HG03066 (cell line): Measurements from ENCODE around the gene BLMH.

Source experiments
- ATAC-seq: cut with Tn5 transposase; IDR thresholded peaks from one replicate; pipeline ENCODE4 v1.9.1; 2021; ENCODE audit warnings: low read depth; ENCODE audit not compliant: unreplicated experiment

The BLMH gene

DNA sequence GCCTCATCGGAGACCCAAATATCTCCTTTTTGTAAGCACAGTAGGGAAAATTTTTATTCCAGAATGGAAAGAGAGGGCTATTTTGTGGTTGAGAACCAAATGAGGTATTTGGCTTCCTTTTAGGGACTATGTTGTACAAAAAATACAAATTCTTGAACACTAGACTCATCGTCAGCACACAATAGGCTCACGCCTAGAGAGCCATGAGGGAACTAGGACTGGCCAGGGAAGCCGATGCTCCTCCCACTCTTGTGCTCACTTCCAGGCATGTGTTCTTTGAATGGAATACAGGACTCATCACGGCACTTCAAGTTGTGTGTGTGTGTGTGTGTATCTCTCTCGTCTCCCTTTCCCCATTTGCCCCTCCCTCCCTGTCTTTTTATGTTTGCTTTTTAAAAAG, 17.8 kb upstream of the BLMH start:
- ATAC-seq: no peak

GRCh38 chr17:30308406-30308805, 16.7 kb upstream of the BLMH start:
- ATAC-seq: no peak

GRCh38 chr17:30304778-30305177, 13.0 kb upstream of the BLMH start:
- ATAC-seq: no peak

DNA sequence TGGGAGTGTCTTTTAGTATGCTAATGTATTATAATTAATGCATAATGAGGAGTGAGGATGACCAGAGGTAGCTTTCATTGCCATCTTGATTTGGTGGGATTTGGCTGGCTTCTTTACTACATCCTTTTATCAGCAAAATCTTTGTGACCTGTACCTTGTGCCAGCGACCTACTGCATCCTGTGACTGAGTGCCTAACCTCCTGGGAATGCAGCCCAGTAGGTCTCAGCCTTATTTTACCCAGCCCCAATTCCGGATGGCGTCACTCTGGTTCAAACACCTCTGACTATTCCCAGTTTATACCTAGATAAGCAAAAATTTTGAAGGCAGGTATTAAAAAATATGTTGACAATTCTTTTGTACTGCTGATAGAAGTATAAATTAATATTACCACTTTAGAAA, 10.5 kb upstream of the BLMH start:
- no peak for ATAC-seq

DNA sequence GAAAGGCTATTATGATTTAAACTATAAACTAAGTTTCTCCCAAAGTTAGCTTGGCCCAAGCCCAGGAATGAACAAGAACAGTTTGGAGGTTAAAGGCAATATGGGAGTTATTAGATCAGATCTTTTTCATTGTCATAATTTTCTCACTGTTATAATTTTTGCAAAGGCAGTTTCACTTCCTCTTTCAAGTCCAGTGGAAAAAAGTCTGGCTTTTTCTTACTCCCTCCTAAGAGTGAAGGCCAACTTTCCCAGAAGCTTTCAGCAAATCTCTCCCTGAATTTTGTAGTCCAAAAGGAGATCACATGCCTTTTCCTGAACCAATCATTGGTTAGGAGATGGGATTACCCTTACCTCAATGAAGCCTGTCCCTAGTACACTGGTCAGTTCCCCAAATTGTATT, 9.1 kb upstream of the BLMH start:
- ATAC-seq: no peak

DNA sequence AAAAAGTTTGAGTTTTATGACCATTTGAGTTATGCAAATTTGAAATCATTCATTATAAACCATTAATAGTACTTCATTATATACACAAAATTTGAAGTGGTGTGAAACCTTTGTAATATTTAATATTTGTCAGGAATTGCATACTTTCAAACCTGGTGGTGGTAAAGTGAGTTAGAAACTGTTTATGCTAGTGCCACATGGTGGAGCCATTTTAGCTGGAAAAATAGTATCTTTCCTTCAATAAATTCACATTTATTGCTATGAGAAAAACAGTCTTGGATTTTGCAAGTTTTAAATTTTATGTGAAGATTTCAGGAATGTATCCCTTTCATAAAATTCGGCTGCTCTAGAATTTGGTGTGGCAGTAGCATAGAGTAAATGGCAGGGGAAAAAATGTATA, 7.3 kb upstream of the BLMH start:
- no peak for ATAC-seq

- ATAC-seq: no peak
These were observed 6.0 kb upstream of the BLMH start for GRCh38 chr17:30297715-30298114.

GRCh38 chr17:30296499-30297080, 4.8 kb upstream of the BLMH start:
- ATAC-seq: no peak

- no peak for ATAC-seq
These were observed 628 bp upstream of the BLMH start for GRCh38 chr17:30292286-30292858.

GRCh38 chr17:30290696-30291542, 825 bp downstream of the BLMH start:
- ATAC-seq: no peak

DNA sequence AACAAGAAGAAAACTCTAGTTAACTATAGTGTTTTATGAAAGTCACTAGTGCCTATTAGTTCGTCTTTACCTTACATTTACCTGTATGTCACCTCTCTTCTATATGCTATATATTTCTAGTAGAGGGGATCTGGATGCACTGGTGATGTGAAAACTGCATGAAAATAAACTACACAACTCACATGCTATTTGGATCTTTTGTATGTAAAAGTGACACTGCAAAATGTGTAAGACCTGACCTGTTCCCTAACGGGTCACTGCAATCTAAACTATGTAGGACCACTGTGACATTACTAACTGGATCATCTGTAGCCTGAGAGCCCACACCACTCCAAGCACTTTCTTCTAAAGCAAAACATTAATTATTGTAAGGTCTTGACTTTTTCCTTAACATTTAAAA, 1.7 kb downstream of the BLMH start:
- no peak for ATAC-seq

GRCh38 chr17:30279156-30279555, 12.6 kb downstream of the BLMH start:
- ATAC-seq: no peak

- ATAC-seq: no peak
These were observed 13.7 kb downstream of the BLMH start for GRCh38 chr17:30278032-30278431.

GRCh38 chr17:30275911-30276310, 15.8 kb downstream of the BLMH start:
- ATAC-seq: no peak

DNA sequence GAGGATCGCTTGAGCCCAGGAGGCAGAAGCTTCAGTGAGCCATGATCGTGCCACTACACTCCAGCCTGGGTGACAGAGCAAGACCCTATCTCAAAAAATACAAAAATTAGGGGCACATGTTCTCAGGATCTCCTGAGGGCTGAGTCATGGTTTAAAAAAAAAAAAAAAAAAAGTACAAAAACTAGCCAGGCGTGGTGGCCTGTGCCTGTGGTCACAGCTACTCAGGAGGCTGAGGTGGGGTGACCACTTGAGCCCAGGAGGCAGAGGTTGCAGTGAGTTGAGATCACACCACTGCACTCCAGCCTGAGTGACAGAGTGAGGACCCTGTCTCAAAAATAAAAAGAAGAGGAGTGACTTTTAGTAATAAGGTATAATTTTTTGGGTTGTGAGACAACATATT, 16.9 kb downstream of the BLMH start:
- ATAC-seq: no peak

GRCh38 chr17:30273373-30273772, 18.4 kb downstream of the BLMH start:
- ATAC-seq: no peak

DNA sequence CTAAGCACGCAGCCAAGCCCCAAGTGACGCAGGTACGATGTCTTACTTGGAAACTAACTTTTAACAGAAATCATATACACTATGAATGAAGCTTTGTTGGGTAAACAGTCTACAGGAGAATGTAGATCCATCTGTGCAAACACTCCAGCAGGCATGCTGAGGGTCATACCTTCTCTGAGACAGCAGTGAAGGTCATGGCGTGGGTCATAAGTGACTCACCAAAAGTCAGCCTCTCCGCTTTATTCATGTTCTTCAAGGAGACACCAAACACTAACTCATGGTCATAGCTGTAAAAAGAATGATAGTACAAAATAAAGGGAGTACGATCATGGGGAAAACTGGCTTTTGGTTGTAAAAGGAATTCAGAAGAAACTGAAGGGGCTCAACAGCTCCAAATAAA, 20.6 kb downstream of the BLMH start:
- ATAC-seq: no peak

GRCh38 chr17:30267625-30268024, 24.1 kb downstream of the BLMH start:
- no peak for ATAC-seq

DNA sequence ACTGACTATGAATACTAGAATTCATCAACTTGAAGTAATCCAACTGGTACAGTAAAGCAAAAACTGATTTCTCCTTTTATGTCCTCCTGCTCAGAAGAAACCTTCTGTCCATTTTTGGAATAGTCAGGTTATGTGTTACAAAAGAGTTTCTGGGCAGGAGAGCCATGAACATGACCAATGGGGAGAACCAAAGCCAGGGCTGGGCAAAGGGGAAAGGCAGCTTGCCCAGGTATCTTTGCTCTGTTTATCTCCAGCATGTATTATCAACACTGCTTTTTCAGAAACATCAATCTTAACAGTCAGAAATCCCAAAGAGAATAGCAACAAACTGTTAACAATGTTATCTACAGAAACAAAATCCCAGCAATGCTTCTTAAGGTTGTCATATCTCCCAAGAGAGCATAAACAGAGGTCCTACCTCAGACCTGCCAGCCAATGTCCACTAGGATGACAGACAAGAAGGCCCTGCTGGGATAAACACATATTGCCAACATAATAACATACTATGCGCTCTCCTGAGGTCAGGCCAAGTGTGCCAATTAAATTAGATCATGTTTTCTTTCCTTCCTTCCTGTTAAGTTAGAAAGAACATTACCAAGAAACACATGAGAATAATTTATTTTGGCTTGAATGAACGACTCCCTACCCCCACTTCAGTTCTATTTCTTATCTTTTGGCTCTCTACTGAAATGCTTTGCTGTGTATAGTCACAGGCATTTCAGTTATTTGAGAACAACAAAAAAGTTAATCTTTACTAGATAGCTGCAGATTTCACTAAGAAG, 28.0 kb downstream of the BLMH start:
- no peak for ATAC-seq

DNA sequence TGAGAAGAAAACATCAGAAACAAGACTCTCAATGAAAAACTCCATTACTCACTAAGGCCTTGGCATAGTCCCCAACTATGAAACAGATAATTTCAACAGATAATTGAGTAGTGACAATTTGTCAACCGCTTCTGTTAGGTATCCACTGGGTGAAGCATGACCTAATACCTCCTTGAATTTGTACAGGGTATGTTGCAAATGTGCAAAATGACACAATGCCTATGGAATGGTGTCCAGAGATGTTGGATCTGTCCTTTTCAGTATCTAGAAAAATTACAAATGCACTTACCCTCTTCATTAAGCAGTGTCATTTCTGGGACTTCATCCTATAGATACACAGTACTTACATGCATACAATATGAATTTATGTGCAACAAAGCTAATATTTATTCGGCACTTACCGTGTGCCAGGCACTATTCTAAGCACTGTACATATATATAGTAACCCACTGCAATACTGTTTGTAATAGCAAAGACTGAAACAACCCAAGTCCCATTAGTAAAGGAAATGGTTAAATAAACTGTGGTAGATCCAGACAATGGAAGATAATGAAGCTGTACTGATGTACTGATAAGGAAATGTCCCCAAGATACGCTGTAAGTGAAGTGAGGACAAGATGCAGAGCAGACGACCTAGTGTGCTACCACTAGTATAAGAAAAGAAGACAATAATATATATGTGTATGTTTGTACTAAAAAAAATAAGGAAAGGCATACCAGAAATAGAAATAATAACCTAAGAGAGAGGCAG, 34.8 kb downstream of the BLMH start:
- no peak for ATAC-seq

- no peak for ATAC-seq
These were observed 37.6 kb downstream of the BLMH start for GRCh38 chr17:30254150-30254549.
